Activated CD4-positive, alpha-beta T cell treated with anti-CD3 and anti-CD28 coated beads for 36 hours (primary cell): ENCODE measurements around the gene MYO15A. TPM values are rescaled to one million over a fixed set of nuclear protein-coding genes. Genes with fewer than 3 reads are reported as not detected.

Experiments used
- ATAC-seq: fragments of 200-7000 bp; cut with Tn5 transposase; one replicate; pipeline ENCODE4 v1.10.0; 2021; ENCODE audit warnings: mild to moderate bottlenecking, moderate library complexity
- CTCF ChIA-PET: fragments of 350-600 bp; sonication (Branson Sonifier 250); formaldehyde crosslinking; loops from one replicate; lab custom pipeline; 2021; ENCODE audit warnings: antibody characterized with exemption; lab: Charles Lee
- POLR2A ChIA-PET: fragments of 350-600 bp; sonication (Branson Sonifier 250); formaldehyde crosslinking; loops from one replicate; lab custom pipeline; 2021; ENCODE audit warnings: antibody characterized with exemption, inconsistent platforms; lab: Charles Lee
- DNase-seq: peaks from one replicate; pipeline ENCODE4 v3.0.0-alpha.2; 2020
- H3K27ac Mint-ChIP-seq: one replicate; pipeline ENCODE4 v1.8.0; 2021; ENCODE audit warnings: mixed read lengths
- H3K27me3 Mint-ChIP-seq: one replicate; pipeline ENCODE4 v1.8.0; 2021; ENCODE audit warnings: mixed read lengths
- H3K36me3 Mint-ChIP-seq: one replicate; pipeline ENCODE4 v1.8.0; 2021; ENCODE audit warnings: low read depth, mixed read lengths
- H3K4me1 Mint-ChIP-seq: one replicate; pipeline ENCODE4 v1.8.0; 2021; ENCODE audit warnings: mixed read lengths
- H3K4me3 Mint-ChIP-seq: one replicate; pipeline ENCODE4 v1.8.0; 2021; ENCODE audit warnings: mild to moderate bottlenecking, moderate library complexity, mixed read lengths
- H3K9me3 Mint-ChIP-seq: one replicate; pipeline ENCODE4 v1.8.0; 2021; ENCODE audit warnings: low read depth, mixed read lengths
- intact Hi-C, 2 experiments: fragments of 100-400 bp; cut with DNase I in 1 of 2; cut with micrococcal nuclease in 1 of 2; formaldehyde crosslinking; loops; one replicate each; pipeline versions ENCODE4 v1.14.2 to v1.15.1; 2022 to 2024; cut with DNase I, micrococcal nuclease
- total RNA-seq, 2 experiments: library from RNA; stranded (reverse); gene quantifications; one replicate each; pipeline ENCODE4 v1.2.3, GENCODE V29; 2021

Gene MYO15A
- total RNA-seq, 2 experiments from 2014 or later = 1.1 to 1.5 TPM

DNA sequence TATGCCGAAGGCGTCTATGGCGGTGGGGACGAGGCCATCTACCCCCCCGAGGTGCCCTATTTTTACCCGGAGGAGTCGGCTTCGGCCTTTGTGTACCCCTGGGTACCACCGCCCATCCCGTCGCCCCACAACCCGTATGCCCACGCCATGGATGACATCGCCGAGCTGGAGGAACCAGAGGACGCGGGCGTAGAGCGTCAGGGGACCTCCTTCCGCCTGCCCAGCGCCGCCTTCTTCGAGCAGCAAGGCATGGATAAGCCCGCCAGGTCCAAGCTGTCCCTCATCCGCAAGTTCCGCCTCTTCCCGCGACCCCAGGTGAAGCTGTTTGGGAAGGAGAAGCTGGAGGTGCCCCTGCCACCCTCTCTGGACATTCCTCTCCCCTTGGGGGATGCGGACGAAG, 11.4 kb downstream of the MYO15A start:
- POLR2A ChIA-PET = no interaction called here

GRCh38 chr17:18120461-18121017, 12.0 kb downstream of the MYO15A start:
- no peaks in the 10 kb centered on the region for H3K4me1 Mint-ChIP-seq
- POLR2A ChIA-PET = no interaction called here
- H3K9me3 Mint-ChIP-seq = peaks cover 2% of the 10 kb centered on the region
- intact Hi-C loops = no loop called here
- H3K27me3 Mint-ChIP-seq = no peaks in the 10 kb centered on the region
- no peak overlapping the region for H3K27ac Mint-ChIP-seq
- DNase-seq (no peak), ATAC-seq (no peak)
- CTCF ChIA-PET = no interaction called here
- H3K36me3 Mint-ChIP-seq = no peaks in the 10 kb centered on the region
- no peak overlapping the region for H3K4me3 Mint-ChIP-seq

More for the DNA sequence above, 11.4 kb downstream of the MYO15A start:
- intact Hi-C loops = no loop called here
- Mint-ChIP-seq H3K9me3 (peaks cover 2% of the 10 kb centered on the region), H3K27me3 (no peaks in the 10 kb centered on the region), H3K36me3 (no peaks in the 10 kb centered on the region), H3K27ac (no peak overlapping the region), H3K4me1 (no peaks in the 10 kb centered on the region), H3K4me3 (no peak overlapping the region)
- ATAC-seq = no peak
- no peak for DNase-seq
- CTCF ChIA-PET = no interaction called here

DNA sequence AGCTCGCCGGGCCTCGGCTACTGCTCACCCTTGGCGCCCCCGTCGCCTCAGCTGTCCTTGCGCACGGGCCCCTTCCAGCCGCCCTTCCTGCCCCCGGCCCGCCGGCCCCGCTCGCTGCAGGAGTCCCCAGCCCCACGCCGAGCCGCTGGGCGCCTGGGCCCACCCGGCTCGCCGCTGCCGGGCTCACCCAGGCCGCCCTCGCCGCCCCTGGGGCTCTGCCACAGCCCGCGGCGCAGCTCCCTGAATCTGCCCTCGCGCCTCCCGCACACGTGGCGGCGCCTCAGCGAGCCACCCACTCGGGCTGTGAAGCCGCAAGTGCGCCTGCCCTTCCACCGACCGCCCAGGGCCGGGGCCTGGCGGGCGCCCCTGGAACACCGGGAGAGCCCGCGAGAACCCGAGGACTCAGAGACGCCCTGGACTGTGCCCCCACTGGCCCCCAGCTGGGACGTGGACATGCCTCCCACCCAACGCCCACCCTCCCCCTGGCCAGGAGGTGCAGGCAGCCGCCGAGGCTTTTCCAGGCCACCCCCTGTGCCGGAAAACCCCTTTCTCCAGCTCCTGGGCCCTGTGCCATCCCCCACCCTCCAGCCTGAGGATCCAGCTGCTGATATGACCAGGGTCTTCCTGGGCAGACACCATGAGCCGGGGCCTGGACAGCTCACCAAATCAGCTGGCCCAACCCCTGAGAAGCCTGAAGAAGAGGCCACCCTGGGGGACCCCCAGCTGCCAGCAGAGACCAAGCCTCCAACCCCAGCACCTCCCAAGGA, 12.8 kb downstream of the MYO15A start:
- Mint-ChIP-seq H3K4me3 (no peak overlapping the region), H3K27ac (no peak overlapping the region), H3K4me1 (no peaks in the 10 kb centered on the region), H3K9me3 (peaks cover 2% of the 10 kb centered on the region), H3K27me3 (no peaks in the 10 kb centered on the region), H3K36me3 (no peaks in the 10 kb centered on the region)
- DNase-seq = no peak
- ATAC-seq = no peak
- ChIA-PET POLR2A (no interaction called here), CTCF (interaction anchor here (0.7 kb wide), 1 partner anchor 96 kb away, joined by 4 read pairs; no protein-coding TSS in a partner anchor)
- intact Hi-C loops = no loop called here

DNA sequence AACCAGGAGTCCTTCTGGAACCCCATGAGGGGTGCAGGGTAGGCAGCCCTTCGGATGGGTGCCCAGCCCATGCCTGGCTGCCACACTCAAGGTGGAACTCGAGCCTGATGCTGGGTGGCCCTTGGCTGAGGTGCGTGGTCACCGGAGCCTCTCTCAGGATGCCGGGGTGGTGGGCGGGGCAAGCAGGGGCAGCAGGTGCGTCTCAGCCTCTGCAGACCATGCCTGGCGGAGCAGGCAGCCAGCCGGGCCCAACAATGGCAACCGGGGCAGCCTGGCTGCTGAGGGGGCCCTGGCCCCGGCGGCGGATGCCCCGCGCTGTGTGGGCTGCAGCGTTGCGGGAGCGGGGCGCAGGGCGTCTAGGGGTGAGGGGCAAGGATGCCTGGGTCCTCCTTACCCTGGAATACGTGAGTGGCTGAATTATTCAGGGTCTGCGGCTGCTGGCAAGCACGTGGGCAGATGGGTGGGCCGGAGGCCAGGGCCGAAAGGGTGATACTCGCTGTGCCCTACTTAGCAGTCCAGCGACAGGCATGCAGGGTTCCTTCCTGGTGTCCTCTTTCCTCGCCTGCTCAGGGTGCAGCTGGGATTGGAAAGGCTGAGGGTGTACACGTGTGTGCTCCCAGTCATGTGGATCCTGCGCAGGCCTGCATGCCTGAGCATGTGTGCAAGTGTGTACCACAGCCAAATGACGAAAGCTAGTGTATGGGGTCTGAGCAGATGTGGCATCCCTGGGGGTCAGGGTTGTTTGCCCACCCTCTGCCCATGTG, 14.6 kb downstream of the MYO15A start:
- ATAC-seq = no peak
- Mint-ChIP-seq H3K4me3 (no peak overlapping the region), H3K9me3 (peaks cover 2% of the 10 kb centered on the region), H3K27ac (no peak overlapping the region), H3K27me3 (no peaks in the 10 kb centered on the region), H3K36me3 (no peaks in the 10 kb centered on the region), H3K4me1 (no peaks in the 10 kb centered on the region)
- intact Hi-C loops = no loop called here
- ChIA-PET POLR2A (no interaction called here), CTCF (no interaction called here)
- DNase-seq = no peak

DNA sequence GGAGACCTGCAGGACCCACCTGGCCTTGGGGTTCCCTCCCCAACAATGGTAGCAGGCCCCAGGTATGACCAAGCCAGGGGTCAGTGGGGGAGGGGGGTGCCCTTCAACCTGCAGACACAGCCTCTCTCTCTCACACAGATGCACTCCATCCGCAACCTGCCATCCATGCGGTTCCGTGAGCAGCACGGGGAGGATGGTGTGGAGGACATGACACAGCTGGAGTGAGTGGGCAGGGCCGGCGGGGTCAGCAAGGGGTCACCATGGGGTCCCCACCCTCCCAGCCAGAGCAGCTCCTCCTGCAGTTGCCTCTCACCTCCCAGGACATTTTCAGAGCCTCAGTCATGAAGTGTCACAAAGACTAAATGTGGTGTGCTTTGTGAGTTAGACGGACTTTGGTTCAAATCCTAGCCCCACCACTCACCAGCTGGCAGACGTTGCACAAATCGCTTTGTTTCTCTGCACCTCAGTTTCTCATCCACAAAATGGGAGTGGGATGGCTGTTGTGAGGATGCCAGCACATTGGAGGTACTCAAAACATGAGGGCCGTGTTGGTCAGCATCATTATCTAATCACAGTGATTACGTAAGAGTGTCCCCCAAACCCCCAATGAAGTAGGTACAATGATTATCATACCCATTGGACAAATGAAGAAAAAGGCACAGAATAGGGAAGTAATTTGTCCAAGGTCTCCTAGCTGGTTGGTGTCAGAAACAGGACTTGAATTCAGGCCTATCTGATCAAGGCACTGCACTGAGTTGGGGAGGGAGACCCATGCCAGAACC, 16.0 kb downstream of the MYO15A start:
- intact Hi-C loops = no loop called here
- H3K27ac Mint-ChIP-seq = no peak overlapping the region
- no peak for ATAC-seq

GRCh38 chr17:18129041-18129502, 20.5 kb downstream of the MYO15A start:
- CTCF ChIA-PET = interaction anchor here (0.7 to 1.1 kb wide), 3 partner anchors 10 to 51 kb away, joined by 3 to 4 read pairs (median 3); no protein-coding TSS in a partner anchor
- ATAC-seq (peak; percentile 42), DNase-seq (no peak)
- POLR2A ChIA-PET = no interaction called here
- Mint-ChIP-seq H3K4me1 (no peaks in the 10 kb centered on the region), H3K4me3 (no peak overlapping the region), H3K9me3 (no peaks in the 10 kb centered on the region), H3K36me3 (no peaks in the 10 kb centered on the region), H3K27ac (no peak overlapping the region), H3K27me3 (no peaks in the 10 kb centered on the region)
- intact Hi-C loops = no loop called here

More for the DNA sequence above, 16.0 kb downstream of the MYO15A start:
- peaks cover 2% of the 10 kb centered on the region for H3K9me3 Mint-ChIP-seq
- H3K4me1 Mint-ChIP-seq = no peaks in the 10 kb centered on the region
- ChIA-PET CTCF (interaction anchor here (0.6 kb wide), 1 partner anchor 684 kb away, joined by 3 read pairs; no protein-coding TSS in a partner anchor), POLR2A (no interaction called here)
- H3K27me3 Mint-ChIP-seq = no peaks in the 10 kb centered on the region
- H3K4me3 Mint-ChIP-seq = no peak overlapping the region
- DNase-seq = no peak
- no peaks in the 10 kb centered on the region for H3K36me3 Mint-ChIP-seq

GRCh38 chr17:18132711-18133110, 24.2 kb downstream of the MYO15A start:
- no peaks in the 10 kb centered on the region for H3K4me1 Mint-ChIP-seq
- POLR2A ChIA-PET = no interaction called here
- no peaks in the 10 kb centered on the region for H3K9me3 Mint-ChIP-seq
- DNase-seq (no peak), ATAC-seq (no peak)
- CTCF ChIA-PET = no interaction called here
- no peak overlapping the region for H3K27ac Mint-ChIP-seq
- H3K27me3 Mint-ChIP-seq = no peaks in the 10 kb centered on the region
- intact Hi-C loops = no loop called here
- H3K36me3 Mint-ChIP-seq = no peaks in the 10 kb centered on the region
- H3K4me3 Mint-ChIP-seq = no peak overlapping the region

GRCh38 chr17:18136357-18136756, 27.8 kb downstream of the MYO15A start:
- no peaks in the 10 kb centered on the region for H3K9me3 Mint-ChIP-seq
- no peaks in the 10 kb centered on the region for H3K4me1 Mint-ChIP-seq
- H3K4me3 Mint-ChIP-seq = no peak overlapping the region
- H3K27ac Mint-ChIP-seq = no peak overlapping the region
- DNase-seq = no peak
- ChIA-PET CTCF (interaction anchor here (0.5 kb wide), 1 partner anchor 11 kb away, joined by 3 read pairs; no protein-coding TSS in a partner anchor), POLR2A (no interaction called here)
- no peaks in the 10 kb centered on the region for H3K27me3 Mint-ChIP-seq
- intact Hi-C loops = no loop called here
- no peak for ATAC-seq
- no peaks in the 10 kb centered on the region for H3K36me3 Mint-ChIP-seq

GRCh38 chr17:18138065-18138749, 29.7 kb downstream of the MYO15A start:
- H3K27me3 Mint-ChIP-seq = no peaks in the 10 kb centered on the region
- no peaks in the 10 kb centered on the region for H3K36me3 Mint-ChIP-seq
- no peaks in the 10 kb centered on the region for H3K4me1 Mint-ChIP-seq
- H3K9me3 Mint-ChIP-seq = no peaks in the 10 kb centered on the region
- no peak for ATAC-seq
- no peak overlapping the region for H3K4me3 Mint-ChIP-seq
- H3K27ac Mint-ChIP-seq = no peak overlapping the region
- ChIA-PET POLR2A (no interaction called here), CTCF (interaction anchor here (0.7 to 1.1 kb wide), 4 partner anchors 9 to 207 kb away, joined by 3 to 4 read pairs (median 3); no protein-coding TSS in a partner anchor)
- no peak for DNase-seq
- intact Hi-C loops = no loop called here

DNA sequence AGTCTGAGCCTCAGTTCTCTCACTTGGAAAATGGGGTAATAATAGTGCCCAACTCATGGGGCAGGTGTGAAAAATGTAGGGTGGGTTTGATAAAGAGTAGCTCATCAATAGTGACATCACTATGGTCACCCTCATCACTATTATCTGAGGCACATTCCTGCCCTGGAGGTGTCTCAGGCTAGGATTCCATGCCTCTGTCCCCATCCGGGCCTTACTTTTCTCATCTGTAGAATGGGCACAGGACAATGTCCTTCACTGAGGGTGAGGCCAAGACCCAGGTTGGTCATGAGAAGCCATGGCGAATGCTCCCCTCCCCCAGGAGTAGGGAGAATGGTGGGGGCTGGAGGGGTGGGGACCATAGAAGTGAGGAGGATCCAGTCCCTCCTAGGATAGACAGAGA, 30.5 kb downstream of the MYO15A start:
- H3K4me1 Mint-ChIP-seq = no peaks in the 10 kb centered on the region
- no peak overlapping the region for H3K27ac Mint-ChIP-seq
- H3K27me3 Mint-ChIP-seq = no peaks in the 10 kb centered on the region
- ATAC-seq (no peak), DNase-seq (no peak)
- no peak overlapping the region for H3K4me3 Mint-ChIP-seq
- no peaks in the 10 kb centered on the region for H3K36me3 Mint-ChIP-seq
- intact Hi-C loops = no loop called here
- ChIA-PET CTCF (interaction anchor here (0.7 to 1.1 kb wide), 2 partner anchors 10 to 31 kb away, joined by 3 read pairs; no protein-coding TSS in a partner anchor), POLR2A (no interaction called here)
- no peaks in the 10 kb centered on the region for H3K9me3 Mint-ChIP-seq
